HepG2 (cell line): ENCODE results near the gene FMNL2. TPM values are rescaled to one million over a fixed set of nuclear protein-coding genes. Genes with fewer than 3 reads are reported as not detected.

ENCODE experiments used
- ATAC-seq: fragments of 200-7000 bp; cut with Tn5 transposase; 3 replicates; pipeline ENCODE4 v1.9.1; 2020; ENCODE audit warnings: mild to moderate bottlenecking, moderate library complexity
- BruUV-seq: library from RNA; stranded (reverse); fragments of 400-500 nt; replicated peaks from 2 replicates; lab custom pipeline; 2021; lab: Mats Ljungman, UMichigan
- CTCF ChIA-PET: fragments of 300-600 bp; formaldehyde crosslinking; extraction: SDS; loops from one replicate; lab custom pipeline; 2021; ENCODE audit warnings: low total read pairs, inconsistent platforms, low intra/inter-chr PET ratio; lab: Yijun Ruan, JAX
- POLR2A ChIA-PET: fragments of 350-600 bp; sonication (Branson Sonifier 250); formaldehyde crosslinking; loops from one replicate; lab custom pipeline; 2020; ENCODE audit warnings: antibody characterized with exemption, inconsistent platforms; lab: Yijun Ruan, JAX
- DNase-seq: peaks from one replicate; pipeline ENCODE4 v3.0.0-alpha.2; 2015; ENCODE audit warnings: low spot score
- FAIRE-seq: peaks from 3 replicates; lab custom pipeline; 2011; peaks lifted over from hg19 to GRCh38; lab: Jason Lieb, UNC
- H2AFZ ChIP-seq: one replicate; pipeline ENCODE4 v1.6.1; 2011; ENCODE audit warnings: low read length, inconsistent platforms
- H3K27ac ChIP-seq: fragments of 300-600 bp; 3 replicates; pipeline ENCODE4 v1.8.0; 2011; ENCODE audit warnings: mixed run types, mild to moderate bottlenecking, mixed read lengths, low read length, inconsistent platforms; ENCODE audit not compliant: insufficient read depth; ENCODE audit errors: extremely low read length
- H3K27me3 ChIP-seq, 2 experiments: fragments of 200-600 bp in 1 of 2; 2 replicates in 1 of 2; 3 replicates in 1 of 2; pipeline versions ENCODE4 v1.6.0 to v1.8.0; 2011; ENCODE audit warnings: low read length in 2 of 2, mild to moderate bottlenecking in 2 of 2, moderate library complexity in 2 of 2, inconsistent platforms in 1 of 2; ENCODE audit not compliant: insufficient read depth in 2 of 2, control insufficient read depth in 1 of 2
- H3K36me3 ChIP-seq, 2 experiments: fragments of 200-600 bp in 1 of 2; replicated peaks in 1 of 2; 2 replicates in 1 of 2; 3 replicates in 1 of 2; pipeline versions ENCODE4 v1.5.1 to v1.8.0; 2011; ENCODE audit warnings: low read length in 2 of 2, inconsistent platforms in 1 of 2; ENCODE audit not compliant: insufficient read depth in 2 of 2, control insufficient read depth in 1 of 2
- H3K4me1 ChIP-seq: 2 replicates; pipeline ENCODE4 v1.5.1; 2012; ENCODE audit warnings: low read length, inconsistent platforms; ENCODE audit not compliant: insufficient read depth
- H3K4me2 ChIP-seq: 2 replicates; pipeline ENCODE4 v1.6.0; 2011; ENCODE audit warnings: low read depth, low read length, inconsistent platforms
- H3K4me3 ChIP-seq, 3 experiments: fragments of 200-600 bp in 1 of 3; sonication (generic), shearing (Covaris generic) in 1 of 3; replicated peaks in 1 of 3; 2 replicates each; pipeline ENCODE4 v1.5.1; 2011 to 2016; ENCODE audit warnings: low read length in 3 of 3, inconsistent platforms in 2 of 3, low read depth in 2 of 3, mild to moderate bottlenecking in 2 of 3, control low read depth in 1 of 3, mixed read lengths in 1 of 3; ENCODE audit not compliant: insufficient read depth in 1 of 3
- H3K79me2 ChIP-seq: one replicate; pipeline ENCODE4 v1.6.1; 2011; ENCODE audit warnings: low read length, inconsistent platforms; ENCODE audit not compliant: insufficient read depth
- H3K9ac ChIP-seq: 2 replicates; pipeline ENCODE4 v1.6.0; 2011; ENCODE audit warnings: mild to moderate bottlenecking, low read depth, low read length, inconsistent platforms; ENCODE audit not compliant: insufficient read depth
- H3K9me3 ChIP-seq: 2 replicates; pipeline ENCODE4 v1.5.1; 2012; ENCODE audit warnings: mild to moderate bottlenecking, low read length
- H4K20me1 ChIP-seq: 2 replicates; pipeline ENCODE4 v1.6.0; 2011; ENCODE audit warnings: inconsistent platforms, mild to moderate bottlenecking, low read length, moderate library complexity; ENCODE audit not compliant: insufficient read depth
- HOXA9 ChIP-seq: sonication (generic); formaldehyde crosslinking; IDR thresholded peaks from 2 replicates; pipeline ENCODE4 v1.8.1; 2022; ENCODE audit warnings: missing genetic modification reagents, mild to moderate bottlenecking, moderate library complexity, borderline replicate concordance
- KDM5B ChIP-seq: sonication (generic); formaldehyde crosslinking; IDR thresholded peaks from 2 replicates; pipeline ENCODE4 v1.4.0; 2020; ENCODE audit warnings: missing genetic modification reagents, mild to moderate bottlenecking, borderline replicate concordance
- KMT2B ChIP-seq: IDR thresholded peaks from 2 replicates; pipeline ENCODE4 v1.6.1; 2016; ENCODE audit warnings: missing genetic modification reagents, missing compliant biosample characterization
- LRRFIP1 ChIP-seq: sonication (generic); formaldehyde crosslinking; conservative IDR thresholded peaks from 2 replicates; pipeline ENCODE4 v1.4.0; 2020; ENCODE audit warnings: missing genetic modification reagents
- MBNL3 ChIP-seq: fragments of 250-450 bp; sonication (Bioruptor Pico); conservative IDR thresholded peaks from 2 replicates; pipeline ENCODE4 v1.8.0; 2022; ENCODE audit warnings: mild to moderate bottlenecking, inconsistent platforms
- MTF1 ChIP-seq: sonication (generic); formaldehyde crosslinking; IDR thresholded peaks from 2 replicates; pipeline ENCODE4 v1.5.0; 2020; ENCODE audit warnings: missing genetic modification reagents
- ONECUT2 ChIP-seq: sonication (generic); formaldehyde crosslinking; IDR thresholded peaks from 2 replicates; pipeline ENCODE4 v1.4.0; 2020; ENCODE audit warnings: missing genetic modification reagents
- RBFOX2 ChIP-seq: fragments of 200-400 bp; formaldehyde crosslinking; IDR thresholded peaks from 2 replicates; pipeline ENCODE4 v1.6.1; 2017; ENCODE audit warnings: low read depth, mild to moderate bottlenecking, low read length
- SALL1 ChIP-seq: sonication (generic); formaldehyde crosslinking; IDR thresholded peaks from 2 replicates; pipeline ENCODE4 v1.8.0; 2022; ENCODE audit warnings: mild to moderate bottlenecking, missing genetic modification reagents
- SSRP1 ChIP-seq: IDR thresholded peaks from 2 replicates; pipeline ENCODE4 v1.6.1; 2016; ENCODE audit warnings: control low read depth
- ZMAT3 ChIP-seq: sonication (generic); formaldehyde crosslinking; conservative IDR thresholded peaks from 2 replicates; pipeline ENCODE4 v1.7.0; 2021; ENCODE audit warnings: missing genetic modification reagents
- ZNF17 ChIP-seq: sonication (generic); formaldehyde crosslinking; IDR thresholded peaks from 2 replicates; pipeline ENCODE4 v1.5.0; 2020; ENCODE audit warnings: mild to moderate bottlenecking, missing genetic modification reagents
- ZNF672 ChIP-seq: sonication (generic); formaldehyde crosslinking; IDR thresholded peaks from 2 replicates; pipeline ENCODE4 v1.8.1; 2022; ENCODE audit warnings: missing genetic modification reagents
- ZSCAN20 ChIP-seq: sonication (generic); formaldehyde crosslinking; IDR thresholded peaks from 2 replicates; pipeline ENCODE4 v1.4.0; 2020; ENCODE audit warnings: missing genetic modification reagents, mild to moderate bottlenecking, borderline replicate concordance
- WGBS: methylation state at CpG from one replicate; pipeline ENCODE4 v1.1.6; 2017; ENCODE audit warnings: low lambda C conversion rate; 5-methylcytosine and 5-hydroxymethylcytosine counted together
- in situ Hi-C: cut with HindIII; loops from 2 replicates; pipeline ENCODE4 v1.10.0; 2017; ENCODE audit warnings: low pct_unique_long_range_greater_than_20kb; ENCODE audit not compliant: extremely low pct_ligation_motif_present
- intact Hi-C: fragments of 100-400 bp; cut with micrococcal nuclease; formaldehyde crosslinking; loops from one replicate; pipeline ENCODE4 v1.10.0; 2022; ENCODE audit not compliant: unreplicated experiment
- polyA plus RNA-seq, 8 experiments: library from polyadenylated mRNA; depleted of rRNA in 3 of 8; stranded (reverse) in 7 of 8; unstranded in 1 of 8; fragments of >200 nt; fragmentation: Illumina TruSeq in 4 of 8; extraction: Trizol in 4 of 8; gene quantifications; 2 replicates each; pipeline versions ENCODE4 v1.2.1 to v1.2.3, GENCODE V29; 2011 to 2016; ENCODE audit warnings: low read depth in 4 of 8, missing spikeins in 1 of 8, mixed read lengths in 1 of 8; ENCODE audit not compliant: insufficient read depth in 1 of 8
- total RNA-seq, 5 experiments: library from RNA; depleted of rRNA; stranded (reverse); fragments of >200 nt; fragmentation: Illumina TruSeq; extraction: Trizol; gene quantifications; 2 replicates each; pipeline ENCODE4 v1.2.3, GENCODE V29; 2016; ENCODE audit warnings: low read depth in 1 of 5
- TF ChIP-seq, protein P1 (sequence below): sonication (generic); formaldehyde crosslinking; conservative IDR thresholded peaks from 2 replicates; pipeline ENCODE4 v1.4.0; 2020; ENCODE audit warnings: missing genetic modification reagents

Gene FMNL2
- total and polyA plus RNA-seq, 2 of the 13 experiments (the other 11 are each of a cell fraction or from before 2014, with no cell fraction given) = 66.5 to 67.7 TPM

GRCh38 chr2:152617456-152618192 is 282.6 kb downstream of the FMNL2 start:
- intact Hi-C loops = no loop called here
- FAIRE-seq (no peak), ATAC-seq (no peak), DNase-seq (no peak)
- 97% methylated on average over 4 of the region's 4 CpGs for WGBS
- H3K9me3 ChIP-seq = no peaks in the 10 kb centered on the region
- TF ChIP-seq ZSCAN20 (CRISPR knock-in tag) (no peak), ONECUT2 (CRISPR knock-in tag) (no peak), KMT2B (no peak), ZMAT3 (CRISPR knock-in tag) (no peak), LRRFIP1 (CRISPR knock-in tag) (no peak), RBFOX2 (no peak), SSRP1 (CRISPR knock-in tag) (no peak), MBNL3 (CRISPR knock-in tag) (no peak), KDM5B (CRISPR knock-in tag) (no peak), HOXA9 (no peak), MTF1 (no peak), SALL1 (CRISPR knock-in tag) (no peak), ZNF17 (CRISPR knock-in tag) (no peak), ZNF672 (CRISPR knock-in tag) (no peak)
- TF ChIP-seq, protein P1, sequence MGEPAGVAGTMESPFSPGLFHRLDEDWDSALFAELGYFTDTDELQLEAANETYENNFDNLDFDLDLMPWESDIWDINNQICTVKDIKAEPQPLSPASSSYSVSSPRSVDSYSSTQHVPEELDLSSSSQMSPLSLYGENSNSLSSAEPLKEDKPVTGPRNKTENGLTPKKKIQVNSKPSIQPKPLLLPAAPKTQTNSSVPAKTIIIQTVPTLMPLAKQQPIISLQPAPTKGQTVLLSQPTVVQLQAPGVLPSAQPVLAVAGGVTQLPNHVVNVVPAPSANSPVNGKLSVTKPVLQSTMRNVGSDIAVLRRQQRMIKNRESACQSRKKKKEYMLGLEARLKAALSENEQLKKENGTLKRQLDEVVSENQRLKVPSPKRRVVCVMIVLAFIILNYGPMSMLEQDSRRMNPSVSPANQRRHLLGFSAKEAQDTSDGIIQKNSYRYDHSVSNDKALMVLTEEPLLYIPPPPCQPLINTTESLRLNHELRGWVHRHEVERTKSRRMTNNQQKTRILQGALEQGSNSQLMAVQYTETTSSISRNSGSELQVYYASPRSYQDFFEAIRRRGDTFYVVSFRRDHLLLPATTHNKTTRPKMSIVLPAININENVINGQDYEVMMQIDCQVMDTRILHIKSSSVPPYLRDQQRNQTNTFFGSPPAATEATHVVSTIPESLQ (CRISPR knock-in tag) = no peak
- H3K36me3 ChIP-seq = peaks cover 57 to 90% of the 10 kb centered on the region in 2 experiments
- H2AFZ ChIP-seq = no peak overlapping the region
- H4K20me1 ChIP-seq = no peaks in the 10 kb centered on the region
- H3K27me3 ChIP-seq = no peaks in the 10 kb centered on the region
- CTCF ChIA-PET = no interaction called here
- no peak overlapping the region for H3K9ac ChIP-seq
- POLR2A ChIA-PET = no interaction called here
- BruUV-seq = no TSS peak
- H3K4me3 ChIP-seq = no peak overlapping the region
- H3K4me1 ChIP-seq = no peaks in the 10 kb centered on the region
- no peak overlapping the region for H3K4me2 ChIP-seq
- H3K27ac ChIP-seq = no peak overlapping the region
- no peaks in the 10 kb centered on the region for H3K79me2 ChIP-seq
- in situ Hi-C loops = no loop called here
